DMS53 (cell line): ENCODE data around the gene OR1D5.
"Not testable (repeated sequence)": the region's sequence is repeated elsewhere in the genome, so short reads cannot be mapped to it uniquely, and the experiment has no call there.

Experiments
- DNase-seq: peaks from one replicate; lab custom pipeline; 2025; lab: John Stamatoyannopoulos, UW

OR1D5 gene

DNA sequence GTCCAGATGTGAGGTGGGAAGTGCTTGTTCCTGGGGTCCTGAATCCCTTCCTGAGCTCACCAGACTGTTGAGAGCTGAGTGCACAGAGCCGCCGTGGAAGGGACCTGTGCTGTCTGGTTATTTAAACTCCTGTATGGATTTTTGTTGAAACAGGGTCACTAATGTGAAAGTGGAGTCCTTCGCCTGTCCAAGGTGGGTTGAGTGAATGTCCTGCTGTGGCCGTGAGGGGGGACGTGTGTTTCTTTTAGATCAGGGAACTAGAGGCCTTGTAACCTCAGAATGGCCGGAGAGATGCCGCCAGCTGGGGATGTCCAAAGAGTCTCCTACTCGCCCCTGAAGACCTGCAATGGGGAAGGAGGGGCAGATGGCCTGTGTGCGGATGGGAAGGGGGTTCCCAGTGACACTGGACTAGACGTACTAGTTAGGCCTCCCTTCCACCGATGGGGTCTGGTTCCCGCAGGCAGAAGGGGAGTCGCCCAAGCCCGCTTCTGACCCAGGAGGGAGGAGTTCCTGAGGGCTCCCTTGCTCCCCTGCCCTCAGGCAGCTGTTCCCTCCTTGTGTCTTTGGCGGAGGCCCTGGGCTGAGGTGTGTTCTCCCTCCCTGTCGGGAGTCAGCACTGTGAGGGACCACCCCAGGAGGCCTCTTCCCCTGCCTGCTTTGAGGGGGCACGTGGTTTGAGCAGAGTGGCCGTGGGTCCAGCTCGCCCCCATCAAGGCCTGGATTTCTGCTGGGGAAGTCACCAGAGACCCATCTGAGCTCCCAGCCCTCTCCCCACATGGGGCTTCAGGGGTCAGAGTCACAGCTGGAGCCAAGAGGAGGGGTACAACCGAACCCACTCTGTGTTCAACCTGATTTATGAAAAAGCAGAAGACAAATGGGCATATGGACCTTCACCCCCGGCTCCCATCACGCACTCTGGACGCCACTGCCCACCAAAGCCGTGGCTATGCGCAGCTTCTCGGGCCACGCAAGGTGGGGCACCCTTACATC is 30.9 kb downstream of the OR1D5 start:
- no peak for DNase-seq

DNA sequence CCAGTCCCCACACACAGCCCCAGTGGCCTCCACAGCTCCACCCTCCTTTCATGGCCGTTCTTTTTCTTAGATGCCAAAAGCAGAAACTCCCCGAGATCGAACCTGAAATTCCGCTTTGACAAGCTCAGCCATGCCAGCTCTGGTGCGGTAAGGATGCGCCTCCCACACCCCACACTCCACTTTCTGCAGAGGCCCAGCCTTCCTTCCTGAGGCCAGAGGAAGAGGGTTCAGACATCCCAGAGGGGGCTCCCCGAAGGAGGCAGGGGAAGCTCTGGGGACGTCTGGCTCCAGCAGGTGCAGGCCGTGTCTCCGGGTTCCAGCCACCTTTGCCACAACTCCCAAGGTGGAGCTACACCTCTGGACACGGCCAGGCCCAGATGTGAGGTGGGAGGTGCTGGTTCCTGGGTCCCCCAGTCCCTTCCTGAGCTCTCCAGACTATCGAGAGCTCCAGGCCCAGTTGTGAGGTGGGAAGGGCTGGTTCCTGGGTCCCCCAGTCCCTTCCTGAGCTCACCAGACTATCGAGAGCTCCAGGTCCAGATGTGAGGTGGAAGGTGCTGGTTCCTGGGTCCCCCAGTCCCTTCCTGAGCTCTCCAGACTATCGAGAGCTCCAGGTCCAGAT is 32.4 kb downstream of the OR1D5 start:
- not testable (repeated sequence) for DNase-seq

DNA sequence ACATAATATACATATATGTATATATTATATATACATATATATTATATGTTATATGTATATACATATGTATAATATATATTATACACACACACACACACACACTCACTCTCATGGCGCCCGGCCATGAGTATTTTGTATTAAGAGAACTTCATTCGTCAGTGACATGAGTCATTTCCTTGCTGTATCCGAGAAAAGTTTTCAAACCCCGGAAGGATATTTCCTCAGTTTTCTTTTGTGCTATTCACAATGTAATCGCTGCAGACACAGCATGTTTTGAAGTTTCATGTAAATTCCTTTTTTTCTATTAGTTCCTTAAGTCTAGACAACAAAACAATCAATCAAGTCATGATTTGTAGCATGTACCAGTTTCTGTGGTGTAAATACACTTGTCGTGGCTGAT is 33.3 kb downstream of the OR1D5 start:
- DNase-seq = no peak

DNA sequence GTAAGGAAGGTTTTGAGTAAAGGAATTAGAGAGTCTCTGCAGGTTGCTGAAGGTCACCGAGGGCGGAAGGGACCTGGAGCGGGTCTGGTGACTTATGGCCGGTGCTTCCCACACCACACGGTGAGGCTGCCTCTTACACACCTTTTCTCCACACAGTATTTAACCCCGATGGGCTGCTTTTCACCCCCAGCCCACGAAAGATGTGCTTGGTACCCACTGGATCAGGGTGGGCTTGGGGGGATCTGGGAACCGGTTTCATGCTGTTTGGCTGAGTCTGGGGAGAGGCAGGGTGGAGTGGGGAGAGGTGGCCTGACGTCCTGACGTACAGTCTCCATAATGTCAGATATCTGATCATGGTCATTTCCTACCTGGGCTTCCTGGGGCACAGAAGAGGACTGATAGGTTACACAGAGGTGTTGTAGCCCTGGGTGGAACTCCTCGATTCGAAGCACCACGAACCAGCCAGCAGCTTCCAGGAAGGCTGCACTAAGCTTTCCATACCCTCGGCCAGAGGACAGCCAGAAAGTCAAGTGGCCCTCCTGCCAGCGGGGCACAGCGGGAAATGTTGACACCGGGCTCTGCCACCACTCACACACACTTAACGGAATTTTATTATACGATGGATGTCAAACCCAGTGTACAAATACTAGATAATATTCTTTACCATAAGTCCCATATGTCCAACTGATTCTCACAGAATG is 34.0 kb downstream of the OR1D5 start:
- DNase-seq = peak; percentile 23

DNA sequence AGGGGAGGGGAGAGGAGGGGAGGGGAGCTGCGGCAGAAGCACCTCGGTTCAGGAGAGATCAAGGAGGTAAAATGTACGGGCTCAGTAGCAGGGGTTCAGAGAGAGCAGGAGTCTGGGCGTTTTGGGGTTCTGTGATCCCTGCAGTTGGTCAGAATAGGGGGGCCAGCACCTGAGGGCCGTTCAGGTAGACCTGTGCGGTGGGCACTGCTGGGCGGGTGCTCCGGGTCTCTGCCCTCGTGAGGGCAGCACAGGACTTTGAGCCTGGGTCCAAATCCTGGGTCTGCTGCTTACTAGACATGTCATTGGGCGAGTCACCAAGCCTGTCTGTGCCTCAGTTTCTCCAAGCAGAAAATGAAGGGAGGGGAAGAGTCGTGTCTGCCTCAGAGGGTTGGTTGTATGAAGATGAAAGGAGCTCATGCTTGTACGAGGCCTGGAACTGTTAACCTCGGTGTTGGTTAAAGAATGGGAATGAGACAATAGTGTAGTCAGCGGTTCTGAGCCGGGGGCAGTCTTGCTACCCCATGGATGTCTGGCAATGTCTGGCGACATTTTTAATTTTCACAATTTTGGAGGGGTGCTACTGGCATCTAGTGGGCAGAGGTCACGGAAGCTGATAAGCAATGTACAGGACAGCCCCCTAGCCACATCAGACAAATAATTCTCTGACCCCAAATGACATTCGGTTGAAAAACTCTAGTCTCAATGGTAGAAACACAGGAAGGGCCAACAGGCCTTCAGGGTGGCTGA is 35.4 kb downstream of the OR1D5 start:
- DNase-seq = no peak

DNA sequence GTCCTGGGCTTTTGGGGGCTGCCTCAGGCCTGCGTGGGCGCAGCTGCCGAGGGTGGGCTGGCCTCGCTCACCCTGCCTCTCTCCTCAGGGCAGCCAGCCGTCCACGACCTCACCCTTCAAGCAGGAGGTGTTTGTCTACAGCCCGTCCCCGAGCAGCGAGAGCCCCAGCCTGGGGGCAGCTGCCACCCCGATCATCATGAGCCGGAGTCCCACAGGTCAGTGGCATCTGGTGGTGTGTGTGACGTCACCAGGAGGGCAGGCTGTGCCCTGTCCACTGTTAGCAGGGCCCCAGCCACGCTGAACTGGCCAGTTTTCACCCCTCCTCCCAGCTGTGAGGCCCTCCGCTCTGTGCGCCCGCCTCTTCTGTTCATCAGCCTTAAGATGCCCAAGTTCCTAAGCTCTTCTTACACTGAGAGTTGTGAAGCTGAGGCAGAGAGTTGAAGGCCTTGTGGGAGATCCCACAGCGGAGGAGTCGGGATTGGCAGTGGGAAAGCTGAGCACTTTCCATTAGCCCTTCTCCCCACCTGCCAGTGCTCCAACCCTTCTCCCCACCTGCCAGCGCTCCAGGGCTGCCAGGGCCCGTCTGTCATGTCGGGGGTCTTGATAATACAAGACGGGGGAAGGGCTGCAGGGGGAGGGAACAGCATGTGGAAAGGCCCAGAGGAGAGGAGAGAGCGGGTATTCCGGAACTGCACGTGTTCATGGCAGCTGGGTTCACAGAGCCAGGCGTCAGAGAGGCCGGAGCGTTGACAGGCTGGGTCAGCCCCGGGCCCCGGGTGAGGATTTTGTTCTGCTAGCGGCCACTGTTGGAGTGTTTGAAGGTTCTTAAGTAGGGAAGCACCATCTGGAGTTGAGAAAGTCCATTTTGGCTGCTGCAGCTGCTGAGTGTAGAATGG is 36.3 kb downstream of the OR1D5 start:
- DNase-seq = no peak

DNA sequence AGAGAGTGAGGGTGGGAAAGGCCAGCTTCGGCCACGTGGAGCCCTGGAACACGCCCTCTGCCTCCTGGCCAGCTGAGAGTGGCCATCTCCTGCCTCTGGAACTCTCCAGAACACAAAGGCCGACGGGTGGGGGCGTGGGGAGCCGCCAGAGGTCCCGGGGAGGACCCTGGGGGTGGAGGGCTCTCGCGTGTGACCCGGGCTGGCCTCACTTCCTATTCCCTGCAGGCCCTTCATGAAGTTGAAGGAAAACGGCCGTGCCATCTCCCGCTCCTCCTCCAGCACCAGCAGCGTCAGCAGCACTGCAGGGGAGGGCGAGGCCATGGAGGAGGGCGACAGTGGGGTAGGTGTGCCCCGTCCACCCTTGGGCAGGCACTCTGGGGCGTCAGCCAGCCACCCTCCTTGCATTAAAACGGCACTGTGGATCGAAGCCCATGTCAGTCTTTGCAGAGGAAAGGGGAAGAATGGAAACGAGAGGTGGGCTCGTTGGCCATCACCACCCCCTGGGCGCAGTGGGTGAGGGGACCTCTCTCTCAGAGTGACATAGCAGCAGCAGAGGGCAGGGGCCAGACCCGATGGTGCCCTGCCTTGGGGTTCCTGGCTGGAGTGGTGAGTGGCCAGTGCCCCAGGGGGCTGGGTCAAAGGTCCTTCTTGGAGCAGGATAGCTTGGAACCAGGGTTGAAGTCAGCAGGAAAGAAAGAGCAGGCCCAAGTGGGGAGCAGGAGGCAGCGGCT is 37.1 kb downstream of the OR1D5 start:
- DNase-seq = no peak

DNA sequence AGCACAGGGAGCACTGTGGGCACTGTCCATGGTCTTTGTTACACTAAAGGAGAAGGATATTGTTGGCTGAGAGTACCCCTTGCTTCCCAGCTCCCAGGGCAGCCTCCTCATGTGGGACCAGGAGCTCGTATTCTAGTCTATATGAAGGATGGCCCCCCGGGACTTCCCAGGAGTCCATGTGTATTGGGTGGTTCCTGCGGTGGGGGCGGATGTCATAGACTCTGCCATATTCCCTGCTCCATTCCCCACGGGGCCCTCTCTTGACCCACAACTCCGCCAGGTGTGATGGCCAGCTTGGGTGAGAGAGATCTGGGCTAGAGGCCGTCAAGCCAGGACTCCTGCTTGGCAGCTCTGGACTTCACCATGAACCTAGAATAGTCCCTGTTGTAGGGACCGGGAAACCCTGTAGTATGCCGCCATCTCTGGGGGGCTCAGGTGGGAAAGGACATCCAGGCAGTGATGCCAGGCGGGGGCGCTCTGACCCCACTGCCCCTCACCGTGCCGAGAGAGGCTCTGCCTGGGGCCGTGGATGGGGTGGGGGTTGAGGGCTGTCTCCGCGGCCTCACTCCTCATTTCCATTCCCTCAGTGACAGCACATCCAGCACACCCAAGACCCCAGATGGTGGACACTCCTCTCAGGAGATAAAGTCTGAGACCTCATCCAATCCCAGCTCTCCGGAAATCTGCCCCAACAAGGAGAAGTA is 37.8 kb downstream of the OR1D5 start:
- no peak for DNase-seq

DNA sequence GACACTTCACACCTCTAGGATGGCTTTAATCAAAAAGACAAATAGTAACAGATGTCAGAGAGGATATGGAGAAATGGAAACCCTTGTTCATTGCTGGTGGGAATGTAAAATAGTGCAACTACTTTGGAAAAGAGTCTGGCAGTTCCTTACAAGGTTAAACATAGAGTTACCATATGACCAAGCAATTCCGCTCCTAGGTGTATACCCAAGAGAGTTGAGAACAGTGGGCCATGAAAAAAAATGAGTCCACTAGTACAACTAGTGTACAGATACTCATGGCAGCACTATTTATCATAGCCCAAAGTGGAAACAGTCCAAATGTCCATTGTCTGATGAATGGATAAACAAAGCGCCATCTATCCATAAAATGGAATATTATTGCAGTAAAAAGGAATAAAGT is 39.1 kb downstream of the OR1D5 start:
- DNase-seq = no peak

DNA sequence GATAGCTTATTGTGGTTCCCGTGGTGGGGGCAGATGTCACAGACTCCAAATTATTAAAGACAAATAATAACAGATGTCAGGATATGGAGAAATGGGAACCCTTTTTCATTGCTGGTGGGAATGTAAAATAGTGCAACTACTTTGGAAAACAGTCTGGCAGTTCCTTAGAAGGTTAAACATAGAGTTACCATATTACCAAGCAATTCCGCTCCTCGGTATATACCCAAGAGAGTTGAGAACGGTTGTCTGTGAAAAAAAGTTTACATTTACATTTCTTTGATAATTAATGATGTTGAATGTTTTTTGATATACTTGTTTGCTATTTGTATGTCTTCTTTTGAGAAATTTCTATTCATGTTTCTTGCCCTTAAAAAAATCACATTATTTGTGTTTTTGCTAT is 41.2 kb downstream of the OR1D5 start:
- DNase-seq = no peak

DNA sequence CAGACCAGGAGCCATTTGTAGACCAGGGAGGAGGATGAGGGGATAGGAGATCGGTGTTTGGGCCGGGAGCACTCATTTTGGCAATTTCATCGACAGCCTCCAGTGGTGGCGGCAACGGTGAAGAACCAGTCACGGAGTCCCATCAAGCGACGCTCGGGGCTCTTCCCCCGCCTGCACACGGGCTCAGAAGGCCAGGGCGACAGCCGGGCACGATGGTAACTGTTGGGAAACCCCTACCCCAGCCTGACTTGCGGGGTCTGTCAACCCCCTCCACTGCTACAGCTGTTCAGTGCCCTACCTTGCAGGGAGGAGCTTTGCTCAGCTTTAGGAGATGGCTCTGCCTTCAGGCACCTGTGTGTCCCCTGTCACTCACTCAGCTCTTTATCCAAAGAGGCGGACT is 43.0 kb downstream of the OR1D5 start:
- DNase-seq = no peak

DNA sequence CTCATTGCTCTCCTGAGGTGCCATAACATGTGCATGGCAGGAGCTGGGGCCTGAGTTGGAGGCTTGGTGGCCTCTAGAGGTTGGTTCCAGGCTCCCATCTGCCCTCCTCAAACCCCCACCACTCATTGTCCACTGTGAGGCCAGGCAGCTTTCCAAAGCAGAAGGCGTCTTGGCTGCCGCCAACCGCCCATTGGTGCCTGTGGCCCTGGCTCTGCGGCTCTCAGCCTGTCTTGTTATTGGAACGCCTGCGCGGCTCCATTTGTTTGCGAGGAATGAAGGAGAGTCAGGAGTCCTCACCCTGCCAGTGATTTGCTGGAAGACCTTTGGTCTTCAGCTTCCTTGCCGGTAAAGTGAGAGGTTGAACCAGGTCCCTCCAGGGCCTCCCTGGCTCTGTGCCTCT is 43.6 kb downstream of the OR1D5 start:
- no peak for DNase-seq

DNA sequence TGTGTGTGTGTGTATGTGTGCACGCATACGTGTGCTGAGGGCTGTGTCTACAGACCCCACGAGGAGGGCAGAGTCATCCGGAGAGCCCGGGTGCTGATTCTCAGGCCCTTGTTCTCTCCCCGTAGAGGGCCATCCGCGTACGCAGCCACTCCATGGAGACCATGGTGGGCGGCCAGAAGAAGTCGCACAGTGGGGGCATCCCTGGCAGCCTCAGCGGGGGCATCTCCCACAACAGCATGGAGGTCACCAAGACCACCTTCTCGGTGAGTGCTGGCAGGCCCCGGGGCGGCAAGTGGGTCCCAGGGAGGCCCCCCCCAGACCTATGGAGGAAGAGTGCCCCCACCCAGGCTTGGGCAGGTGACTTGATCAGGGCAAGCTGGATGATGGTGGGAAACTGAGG is 45.5 kb downstream of the OR1D5 start:
- no peak for DNase-seq

DNA sequence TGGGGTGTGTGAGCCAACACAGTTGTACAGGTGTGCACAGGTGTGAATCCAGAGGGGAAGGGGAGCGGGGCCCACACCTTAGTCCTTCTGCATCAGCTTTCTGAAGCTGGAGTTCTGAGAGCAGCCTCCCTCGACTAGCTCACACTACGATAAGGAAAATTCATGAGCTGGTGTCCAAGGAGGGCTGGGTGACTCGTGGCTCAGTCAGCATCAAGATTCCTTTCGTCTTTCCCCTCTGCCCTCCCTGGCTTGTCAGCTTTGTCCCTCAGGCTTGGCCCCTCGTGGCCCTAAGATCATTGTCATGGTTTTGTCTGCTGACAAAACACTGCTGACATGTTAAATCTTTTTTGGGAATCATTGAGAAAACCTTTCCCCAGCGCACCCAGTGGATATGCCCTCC is 47.5 kb downstream of the OR1D5 start:
- DNase-seq = no peak

DNA sequence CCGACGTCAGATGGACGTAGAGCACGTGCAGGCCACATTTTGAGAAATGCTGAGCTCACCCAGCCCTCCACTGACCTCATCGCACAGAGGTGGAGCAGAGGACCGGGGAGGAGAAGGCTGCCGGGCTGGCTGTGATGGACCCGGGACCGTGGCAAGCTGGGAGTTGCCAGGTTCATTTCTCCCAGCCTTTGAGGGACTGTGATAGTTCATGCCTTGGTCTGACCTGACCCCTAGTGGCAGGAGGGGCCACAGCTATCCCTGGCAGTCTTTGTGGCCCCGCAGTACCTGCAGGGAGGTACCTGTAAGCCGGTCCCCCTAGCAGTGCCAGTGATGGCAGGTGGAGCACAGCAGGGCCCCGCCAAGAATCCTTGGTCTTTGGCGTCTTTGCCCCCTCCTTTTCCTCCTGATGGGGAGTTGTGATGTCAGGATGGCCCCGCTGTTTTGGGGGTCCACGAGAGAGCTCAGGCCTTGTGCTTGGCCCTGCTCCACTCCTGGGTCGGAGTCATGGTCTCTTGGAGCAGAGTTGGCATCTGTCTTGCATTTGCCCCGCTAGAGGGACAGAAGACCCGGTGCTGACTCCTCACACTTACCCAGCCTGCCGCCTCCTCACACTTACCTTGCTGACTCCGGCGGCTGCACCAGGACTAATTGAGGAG is 50.4 kb downstream of the OR1D5 start:
- peak; percentile 65 for DNase-seq
